ENCODE data around the gene POLA2.

- TF ChIP-seq SP1 (IDR thresholded peaks at IDR 0.05) = no peak
- no peak for TF ChIP-seq RAD21 (IDR thresholded peaks at IDR 0.05)
- TF ChIP-seq CTCF (IDR thresholded peaks at IDR 0.05; ENCODE audit: low read depth, low read length, missing input control) = no peak
- TF ChIP-seq FOXA1 (IDR thresholded peaks at IDR 0.05) = no peak
- TF ChIP-seq RXRA (IDR thresholded peaks at IDR 0.05) = no peak
- TF ChIP-seq NR2F2 (IDR thresholded peaks at IDR 0.05) = no peak
- no peak for TF ChIP-seq YY1 (IDR thresholded peaks at IDR 0.05)
- TF ChIP-seq GABPA (IDR thresholded peaks at IDR 0.05 in 1 of 2, conservative IDR thresholded peaks at IDR 0.05 in 1 of 2) = no peak
These were observed 80.1 kb downstream of the POLA2 start for GRCh38 chr11:65341856-65342255.
